Fibroblast of villous mesenchyme (primary cell): Measurements from ENCODE around the gene UGT3A2. TPM values are rescaled to one million over a fixed set of nuclear protein-coding genes. Genes with fewer than 3 reads are reported as not detected.

ENCODE experiments used
- DNase-seq: peaks from one replicate; pipeline ENCODE4 v3.0.0-alpha.2; 2010; ENCODE audit warnings: low read depth
- H3K4me3 ChIP-seq: 2 replicates; pipeline ENCODE4 v1.5.1; 2011; ENCODE audit warnings: low read depth, mild to moderate bottlenecking, low read length
- small RNA-seq: library from RNA; depleted of rRNA; stranded (forward); fragments of <200 nt; gene quantifications from one replicate; pipeline ENCODE3, GENCODE V24; 2012
- total RNA-seq: library from RNA; depleted of rRNA; stranded (reverse); fragments of >200 nt; gene quantifications from 2 replicates; pipeline ENCODE4 v1.2.3, GENCODE V29; 2012
- TF ChIP-seq, protein P1 (sequence below): IDR thresholded peaks from 2 replicates; pipeline ENCODE4 v1.5.1; 2012; ENCODE audit warnings: low read depth, mild to moderate bottlenecking, low read length; ENCODE audit not compliant: insufficient read depth

The UGT3A2 gene
- total RNA-seq, 1 donor = not detected

DNA sequence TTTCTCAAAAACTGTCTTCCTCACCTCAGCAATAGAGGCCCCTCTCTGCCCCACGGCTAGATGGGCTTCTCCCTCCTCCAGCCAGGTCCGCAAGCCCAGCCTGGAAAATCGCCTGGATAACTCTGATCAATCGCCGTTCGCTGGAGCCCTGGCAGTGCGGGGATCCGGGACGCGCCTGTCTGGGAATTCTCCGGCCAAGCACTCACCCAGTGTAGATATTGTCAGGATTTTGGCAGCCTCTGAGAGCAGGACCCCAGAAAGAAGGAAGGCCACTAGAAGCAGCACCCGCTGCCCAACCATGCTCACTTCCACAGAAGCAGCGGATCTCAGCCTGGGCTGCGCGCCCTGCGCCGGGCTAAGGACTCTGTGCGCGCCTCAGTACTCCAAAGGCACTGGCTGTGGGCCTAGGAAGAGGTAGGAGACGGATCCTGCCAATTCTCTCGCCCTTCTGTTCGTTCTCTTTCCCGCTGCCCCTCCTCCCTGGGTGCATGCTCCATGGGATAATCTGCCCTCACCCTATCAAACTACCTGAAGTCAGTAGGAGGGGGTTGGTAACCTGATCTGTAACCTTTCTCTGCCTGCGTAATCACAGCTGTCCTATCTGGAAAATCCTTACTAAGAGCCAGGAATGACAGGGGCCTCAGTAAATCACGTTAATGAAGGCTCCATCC is 75.6 kb downstream of the UGT3A2 start, which contains the start of gene UGT3A1:
Gene UGT3A1 (minus strand): TSS at position 450 of the 671 bp plus-strand sequence. CDS start 150 bp downstream, at position 300.
- no peak for DNase-seq
- TF ChIP-seq, protein P1, sequence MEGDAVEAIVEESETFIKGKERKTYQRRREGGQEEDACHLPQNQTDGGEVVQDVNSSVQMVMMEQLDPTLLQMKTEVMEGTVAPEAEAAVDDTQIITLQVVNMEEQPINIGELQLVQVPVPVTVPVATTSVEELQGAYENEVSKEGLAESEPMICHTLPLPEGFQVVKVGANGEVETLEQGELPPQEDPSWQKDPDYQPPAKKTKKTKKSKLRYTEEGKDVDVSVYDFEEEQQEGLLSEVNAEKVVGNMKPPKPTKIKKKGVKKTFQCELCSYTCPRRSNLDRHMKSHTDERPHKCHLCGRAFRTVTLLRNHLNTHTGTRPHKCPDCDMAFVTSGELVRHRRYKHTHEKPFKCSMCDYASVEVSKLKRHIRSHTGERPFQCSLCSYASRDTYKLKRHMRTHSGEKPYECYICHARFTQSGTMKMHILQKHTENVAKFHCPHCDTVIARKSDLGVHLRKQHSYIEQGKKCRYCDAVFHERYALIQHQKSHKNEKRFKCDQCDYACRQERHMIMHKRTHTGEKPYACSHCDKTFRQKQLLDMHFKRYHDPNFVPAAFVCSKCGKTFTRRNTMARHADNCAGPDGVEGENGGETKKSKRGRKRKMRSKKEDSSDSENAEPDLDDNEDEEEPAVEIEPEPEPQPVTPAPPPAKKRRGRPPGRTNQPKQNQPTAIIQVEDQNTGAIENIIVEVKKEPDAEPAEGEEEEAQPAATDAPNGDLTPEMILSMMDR = no peak
- H3K4me3 ChIP-seq = no peak within 1 kb of the TSS

DNA sequence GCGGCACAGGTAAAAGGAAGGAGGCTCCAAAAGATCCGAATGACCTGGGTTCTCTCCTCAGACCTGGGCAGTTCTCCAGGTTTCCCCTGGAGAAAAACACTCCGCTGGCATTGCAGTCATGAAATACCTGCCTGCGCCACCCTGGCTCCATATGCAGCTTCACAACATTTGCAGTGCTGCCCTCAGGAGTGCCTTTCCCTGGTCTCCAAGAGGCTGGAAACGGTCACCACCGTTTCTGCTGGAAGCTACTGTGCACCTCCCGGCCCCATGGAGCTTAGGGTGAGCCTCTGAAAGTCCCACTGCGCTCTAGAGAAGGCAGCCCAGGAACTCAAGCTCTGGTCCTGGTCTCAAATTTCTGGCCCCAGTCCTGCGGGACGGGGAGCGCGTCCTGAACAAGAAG is 76.2 kb downstream of the UGT3A2 start:
- TF ChIP-seq, protein P1 = no peak
- H3K4me3 ChIP-seq = no peak overlapping the region
- DNase-seq = no peak

DNA sequence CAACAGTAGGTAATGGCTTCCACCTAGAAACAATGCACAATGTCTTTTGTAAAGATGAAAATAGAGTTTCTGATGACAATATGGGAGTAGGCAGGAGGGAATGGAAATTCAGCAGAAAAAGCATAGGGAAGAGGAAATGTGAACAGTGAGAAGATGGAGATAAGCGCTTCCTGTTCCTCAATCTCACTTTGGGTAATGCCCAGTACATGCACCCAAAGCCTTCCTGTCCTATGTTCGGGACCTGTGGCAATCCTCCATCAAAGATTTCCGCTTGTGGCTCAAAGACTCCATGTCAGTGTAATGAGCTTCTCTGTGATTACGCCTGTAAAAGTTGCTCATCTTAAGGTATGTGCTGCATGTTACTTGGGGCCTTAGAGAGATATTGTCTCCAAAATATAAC is 78.2 kb downstream of the UGT3A2 start:
- no peak overlapping the region for H3K4me3 ChIP-seq
- DNase-seq = no peak
- TF ChIP-seq, protein P1 = no peak

DNA sequence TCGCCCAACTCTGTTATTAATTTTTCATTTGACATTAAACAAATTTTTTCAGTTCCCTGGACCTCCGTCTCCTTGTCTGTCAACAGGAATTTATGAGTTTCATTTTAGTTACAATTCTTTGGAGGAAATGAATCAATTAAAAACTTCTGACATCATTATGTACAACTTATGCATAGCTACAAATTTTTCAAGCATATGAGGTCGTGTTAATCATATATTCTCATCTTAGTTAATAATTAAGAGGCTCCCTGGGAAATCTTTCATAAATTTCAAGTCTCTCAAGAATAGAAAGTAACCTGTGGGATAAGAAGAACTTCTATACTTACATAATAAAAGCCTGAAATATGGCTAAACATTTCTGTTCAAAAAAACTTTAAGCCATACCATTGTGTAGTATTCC is 78.9 kb downstream of the UGT3A2 start:
- DNase-seq = no peak
- H3K4me3 ChIP-seq = no peak overlapping the region
- TF ChIP-seq, protein P1 = no peak

Small RNA genes within 50 kb of the gene (small RNA-seq; reads per million reads assigned to genes)
- not detected for gene AC016612.1

Other genes with a start within 250 kb of the UGT3A2 start
- gene IL7R, start 210.0 kb downstream of the UGT3A2 start, total RNA-seq = 12.9 and 74.7 TPM in 2 replicates
- gene CAPSL, start 128.3 kb downstream of the UGT3A2 start, total RNA-seq = 0.43 TPM in 1 of 2 replicates, not detected in the other
- gene UGT3A1, start 75.5 kb downstream of the UGT3A2 start, total RNA-seq = not detected in 2 replicates
- gene LMBRD2, start 85.0 kb upstream of the UGT3A2 start, total RNA-seq = 12.9 and 23.7 TPM in 2 replicates
- 36.7 and 142 TPM in 2 replicates for gene SKP2, start 85.2 kb upstream of the UGT3A2 start, total RNA-seq
- 21.9 and 36.3 TPM in 2 replicates for gene NADK2, start 175.0 kb upstream of the UGT3A2 start, total RNA-seq
- gene RANBP3L, start 235.0 kb upstream of the UGT3A2 start, total RNA-seq = 0.32 and 1.3 TPM in 2 replicates